Measurements from ENCODE around the gene DNAJA4.

DNA sequence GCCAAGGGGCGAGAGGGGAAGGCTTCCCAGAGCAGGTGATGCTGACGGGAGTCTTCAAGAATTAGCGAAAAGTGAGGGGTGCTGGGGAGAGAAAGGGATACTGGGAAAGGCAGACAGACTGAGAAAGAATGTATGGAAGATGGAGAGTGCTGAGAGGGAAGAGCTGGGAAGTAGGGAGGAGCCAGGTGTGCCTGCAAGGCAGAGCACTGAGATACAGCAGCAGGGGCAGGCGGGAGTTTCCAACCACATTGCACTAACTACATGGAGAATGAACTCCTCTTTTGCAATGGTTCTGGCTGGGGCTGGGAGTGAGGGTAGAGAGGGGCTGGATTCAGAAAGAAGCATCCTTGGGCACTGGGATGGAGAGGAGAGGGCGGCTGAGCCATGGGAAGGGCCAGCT lies 59.8 kb downstream of the DNAJA4 start:
- TF ChIP-seq, protein P1, sequence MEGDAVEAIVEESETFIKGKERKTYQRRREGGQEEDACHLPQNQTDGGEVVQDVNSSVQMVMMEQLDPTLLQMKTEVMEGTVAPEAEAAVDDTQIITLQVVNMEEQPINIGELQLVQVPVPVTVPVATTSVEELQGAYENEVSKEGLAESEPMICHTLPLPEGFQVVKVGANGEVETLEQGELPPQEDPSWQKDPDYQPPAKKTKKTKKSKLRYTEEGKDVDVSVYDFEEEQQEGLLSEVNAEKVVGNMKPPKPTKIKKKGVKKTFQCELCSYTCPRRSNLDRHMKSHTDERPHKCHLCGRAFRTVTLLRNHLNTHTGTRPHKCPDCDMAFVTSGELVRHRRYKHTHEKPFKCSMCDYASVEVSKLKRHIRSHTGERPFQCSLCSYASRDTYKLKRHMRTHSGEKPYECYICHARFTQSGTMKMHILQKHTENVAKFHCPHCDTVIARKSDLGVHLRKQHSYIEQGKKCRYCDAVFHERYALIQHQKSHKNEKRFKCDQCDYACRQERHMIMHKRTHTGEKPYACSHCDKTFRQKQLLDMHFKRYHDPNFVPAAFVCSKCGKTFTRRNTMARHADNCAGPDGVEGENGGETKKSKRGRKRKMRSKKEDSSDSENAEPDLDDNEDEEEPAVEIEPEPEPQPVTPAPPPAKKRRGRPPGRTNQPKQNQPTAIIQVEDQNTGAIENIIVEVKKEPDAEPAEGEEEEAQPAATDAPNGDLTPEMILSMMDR (IDR thresholded peaks at IDR 0.05 in 8 of 11, conservative IDR thresholded peaks at IDR 0.05 in 3 of 11) = no peak
- no peak for TF ChIP-seq POLR2A (IDR thresholded peaks at IDR 0.05)
- no peak for TF ChIP-seq POLR2AphosphoS5 (IDR thresholded peaks at IDR 0.05)
